Measurements from ENCODE around the gene PLA2G2D.

The PLA2G2D gene

DNA sequence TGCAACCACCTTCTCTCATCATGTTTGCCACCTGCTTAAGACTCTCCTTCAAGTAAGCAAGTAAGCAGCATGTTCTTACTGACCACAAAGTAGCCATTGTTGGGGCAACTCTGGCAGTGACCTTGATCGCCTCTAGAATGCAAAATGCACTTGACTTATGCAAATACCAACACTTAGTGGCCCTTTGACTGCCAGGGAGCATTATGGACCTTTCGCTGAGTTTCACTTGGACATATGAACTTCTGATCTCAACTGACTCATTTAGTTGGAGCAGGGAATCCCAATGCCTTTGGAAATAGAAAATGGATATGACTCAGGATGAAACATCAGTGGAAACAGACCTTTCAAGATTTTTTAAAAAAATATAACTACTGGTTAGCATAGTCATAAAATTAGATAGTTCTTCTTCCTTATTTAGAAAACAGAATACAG is 55.5 kb downstream of the PLA2G2D start:
- DNase-seq (ENCODE audit: low read depth, low spot score): no peak
- Histone ChIP-seq H3K4me3 (ENCODE audit: low read length) (no peak overlapping the region), H3K27ac (ENCODE audit: low read length) (no peak overlapping the region), H3K27me3 (ENCODE audit: control insufficient read depth, insufficient read depth, low read length) (no peaks in the 10 kb centered on the region), H3K36me3 (ENCODE audit: control insufficient read depth, insufficient read depth, low read length) (no peaks in the 10 kb centered on the region), H3K9me3 (ENCODE audit: control insufficient read depth, insufficient read depth, low read length) (no peaks in the 10 kb centered on the region), H3K4me1 (ENCODE audit: control insufficient read depth, insufficient read depth, low read length) (no peaks in the 10 kb centered on the region)
- no CpG with 5 or more reads among the region's 2 CpGs for WGBS (ENCODE audit: insufficient coverage, insufficient read length)

All from iPS DF 6.9 (cell line).